Muscle of leg (tissue), 11 donors: ENCODE measurements around the gene FARS2. TPM values are rescaled to one million over a fixed set of nuclear protein-coding genes. Genes with fewer than 3 reads are reported as not detected.
A peak's percentile ranks its signal among the peaks of the same experiment; 100 is the strongest.
"Not testable (repeated sequence)": the region's sequence is repeated elsewhere in the genome, so short reads cannot be mapped to it uniquely, and the experiment has no call there.

Source experiments
- DNase-seq: peaks from one replicate; pipeline ENCODE4 v3.0.0; 2013
- H3K27ac ChIP-seq: one replicate; pipeline ENCODE4 v1.5.1; 2013; ENCODE audit warnings: mild to moderate bottlenecking, low read length, control low read depth
- H3K27me3 ChIP-seq: one replicate; pipeline ENCODE4 v1.6.1; 2013; ENCODE audit warnings: low read length; ENCODE audit not compliant: control insufficient read depth, insufficient read depth
- H3K36me3 ChIP-seq: one replicate; pipeline ENCODE4 v1.6.1; 2013; ENCODE audit warnings: low read length; ENCODE audit not compliant: control insufficient read depth, insufficient read depth
- H3K4me1 ChIP-seq: one replicate; pipeline ENCODE4 v1.6.1; 2013; ENCODE audit warnings: low read length; ENCODE audit not compliant: control insufficient read depth, insufficient read depth
- H3K4me3 ChIP-seq: one replicate; pipeline ENCODE4 v1.5.1; 2013; ENCODE audit warnings: low read length, control low read depth
- H3K9me3 ChIP-seq: replicated peaks from 2 replicates; pipeline ENCODE4 v1.6.1; 2013; ENCODE audit warnings: low read depth, low read length; ENCODE audit not compliant: control insufficient read depth
- WGBS: methylation state at CpG from one replicate; pipeline ENCODE4 v1.1.5; 2013; ENCODE audit warnings: missing lambda C conversion rate; ENCODE audit not compliant: insufficient coverage; 5-methylcytosine and 5-hydroxymethylcytosine counted together
- polyA plus RNA-seq, 8 donors: library from polyadenylated mRNA; unstranded; fragments of 120-200 nt; gene quantifications; one replicate each; pipeline versions ENCODE4 v1.2.1 to v1.2.3, GENCODE V29; 2013; ENCODE audit warnings: inconsistent platforms in 1 of 8, low replicate concordance in 1 of 8; ENCODE audit not compliant: insufficient read length in 8 of 8, insufficient read depth in 1 of 8
- total RNA-seq: library from RNA; stranded (reverse); fragments of 120-200 nt; gene quantifications from one replicate; pipeline ENCODE4 v1.2.4, GENCODE V29; 2013

FARS2 gene
- total and polyA plus RNA-seq, 9 donors, result 9.7 to 16.9 (median 12.4) TPM

- WGBS, result 88% methylated on average over 1 of the region's 1 CpG
- no peak for DNase-seq
- no peaks in the 10 kb centered on the region for H3K36me3 ChIP-seq
- H3K9me3 ChIP-seq, result peaks cover 11% of the 10 kb centered on the region
- H3K27me3 ChIP-seq, result no peaks in the 10 kb centered on the region
- H3K4me3 ChIP-seq, result no peak overlapping the region
- H3K27ac ChIP-seq, result no peak overlapping the region
- H3K4me1 ChIP-seq, result no peaks in the 10 kb centered on the region
Measured at GRCh38 chr6:5550631-5551030, 289.3 kb downstream of the FARS2 start.

GRCh38 chr6:5552243-5552642 is 290.9 kb downstream of the FARS2 start:
- WGBS, result 25% methylated on average over 1 of the region's 2 CpGs
- Histone ChIP-seq H3K27ac (no peak overlapping the region), H3K9me3 (peaks cover 11% of the 10 kb centered on the region), H3K4me3 (no peak overlapping the region), H3K4me1 (no peaks in the 10 kb centered on the region), H3K36me3 (no peaks in the 10 kb centered on the region), H3K27me3 (no peaks in the 10 kb centered on the region)
- peak; percentile 26 for DNase-seq

DNA sequence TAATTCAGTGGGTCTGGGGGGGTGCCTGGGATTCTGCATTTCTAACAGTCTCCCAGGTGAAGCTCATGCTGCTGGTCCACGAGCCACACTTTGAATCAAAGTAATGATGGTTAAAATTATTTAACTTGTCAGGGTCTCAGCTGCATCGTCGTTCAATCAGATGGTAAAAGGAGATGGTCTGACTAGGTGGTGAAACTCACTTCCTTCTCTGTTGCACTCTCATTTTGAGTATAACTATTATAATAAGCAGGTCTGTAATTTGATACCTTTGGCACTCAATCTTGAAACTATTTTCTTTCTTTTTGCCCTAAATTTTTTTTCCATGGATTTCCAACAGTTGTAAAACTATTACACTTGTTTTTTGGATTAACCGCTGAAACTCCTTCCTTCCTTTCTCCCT is 292.5 kb downstream of the FARS2 start:
- no CpG with 5 or more reads among the region's 4 CpGs for WGBS
- no peaks in the 10 kb centered on the region for H3K27me3 ChIP-seq
- H3K4me1 ChIP-seq, result no peaks in the 10 kb centered on the region
- no peaks in the 10 kb centered on the region for H3K36me3 ChIP-seq
- no peak overlapping the region for H3K27ac ChIP-seq
- H3K9me3 ChIP-seq, result peaks cover 11% of the 10 kb centered on the region
- H3K4me3 ChIP-seq, result no peak overlapping the region
- no peak for DNase-seq

- H3K4me1 ChIP-seq, result no peaks in the 10 kb centered on the region
- no peak overlapping the region for H3K27ac ChIP-seq
- H3K4me3 ChIP-seq, result no peak overlapping the region
- H3K36me3 ChIP-seq, result no peaks in the 10 kb centered on the region
- whole genome bisulfite sequencing, result 87% methylated on average over 1 of the region's 1 CpG
- peaks cover 11% of the 10 kb centered on the region for H3K9me3 ChIP-seq
- DNase-seq, result no peak
- H3K27me3 ChIP-seq, result no peaks in the 10 kb centered on the region
Measured at GRCh38 chr6:5554226-5554625, 292.9 kb downstream of the FARS2 start.

DNA sequence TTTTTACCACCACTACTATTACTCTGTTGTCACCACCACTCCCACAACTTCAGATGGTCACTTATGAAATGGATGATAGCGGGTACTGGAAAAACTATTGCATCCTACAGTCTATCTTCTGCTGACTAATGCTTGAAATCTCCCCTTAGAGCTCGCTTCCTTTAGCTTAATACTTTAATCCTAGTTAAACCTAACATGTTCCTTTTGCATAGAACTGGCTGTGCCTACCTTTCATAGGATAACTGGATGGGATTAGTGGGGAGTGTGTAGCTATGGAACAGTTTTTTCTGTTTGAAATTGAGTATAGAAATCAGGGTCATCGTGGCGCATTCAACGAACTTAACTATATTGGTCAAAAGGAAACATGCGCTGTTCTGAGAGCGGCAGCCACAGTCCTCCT is 294.7 kb downstream of the FARS2 start:
- WGBS, result no CpG with 5 or more reads among the region's 7 CpGs
- no peak overlapping the region for H3K27ac ChIP-seq
- no peak for DNase-seq
- no peak overlapping the region for H3K4me3 ChIP-seq
- H3K36me3 ChIP-seq, result no peaks in the 10 kb centered on the region
- peaks cover 1% of the 10 kb centered on the region for H3K9me3 ChIP-seq
- H3K4me1 ChIP-seq, result no peaks in the 10 kb centered on the region
- H3K27me3 ChIP-seq, result no peaks in the 10 kb centered on the region

- Histone ChIP-seq H3K4me3 (no peak overlapping the region), H3K4me1 (no peaks in the 10 kb centered on the region), H3K27me3 (no peaks in the 10 kb centered on the region), H3K9me3 (no peaks in the 10 kb centered on the region), H3K36me3 (no peaks in the 10 kb centered on the region), H3K27ac (no peak overlapping the region)
- WGBS, result no CpG with 5 or more reads among the region's 5 CpGs
- no peak for DNase-seq
Measured at GRCh38 chr6:5557506-5557905, 296.2 kb downstream of the FARS2 start.

- DNase-seq, result no peak
- no peaks in the 10 kb centered on the region for H3K27me3 ChIP-seq
- no peak overlapping the region for H3K4me3 ChIP-seq
- H3K36me3 ChIP-seq, result no peaks in the 10 kb centered on the region
- WGBS, result 100% methylated on average over 1 of the region's 2 CpGs
- H3K9me3 ChIP-seq, result peaks cover 1% of the 10 kb centered on the region
- H3K4me1 ChIP-seq, result no peaks in the 10 kb centered on the region
- H3K27ac ChIP-seq, result no peak overlapping the region
Measured at GRCh38 chr6:5559651-5560050, 298.3 kb downstream of the FARS2 start.

DNA sequence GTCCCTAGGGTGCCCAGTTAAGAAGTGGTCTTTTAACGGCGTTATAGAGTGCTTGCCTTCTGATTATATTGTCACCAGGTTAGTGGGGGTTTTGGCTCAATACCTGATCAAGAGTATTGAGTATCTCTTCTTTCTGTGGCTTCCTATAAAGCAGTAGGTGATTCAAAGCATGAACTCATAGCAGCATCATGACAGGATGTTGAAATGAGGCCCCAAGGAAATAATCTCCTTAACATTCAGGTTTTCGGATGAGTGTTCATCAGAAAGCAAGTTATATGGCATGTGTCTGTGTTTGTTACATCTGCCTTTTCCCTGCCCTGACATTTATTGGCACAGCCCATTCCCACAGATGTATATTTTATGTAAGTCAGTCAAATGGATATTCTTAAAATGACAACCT is 301.0 kb downstream of the FARS2 start:
- DNase-seq, result no peak
- peaks cover 3% of the 10 kb centered on the region for H3K9me3 ChIP-seq
- H3K27me3 ChIP-seq, result no peaks in the 10 kb centered on the region
- no peak overlapping the region for H3K27ac ChIP-seq
- no peaks in the 10 kb centered on the region for H3K36me3 ChIP-seq
- H3K4me1 ChIP-seq, result no peaks in the 10 kb centered on the region
- no CpG with 5 or more reads among the region's 3 CpGs for WGBS
- no peak overlapping the region for H3K4me3 ChIP-seq

GRCh38 chr6:5563086-5563485 is 301.8 kb downstream of the FARS2 start:
- H3K27ac ChIP-seq, result no peak overlapping the region
- no peaks in the 10 kb centered on the region for H3K27me3 ChIP-seq
- H3K9me3 ChIP-seq, result peaks cover 3% of the 10 kb centered on the region
- no peak for DNase-seq
- WGBS, result 60% methylated on average over 1 of the region's 4 CpGs
- no peak overlapping the region for H3K4me3 ChIP-seq
- no peaks in the 10 kb centered on the region for H3K4me1 ChIP-seq
- H3K36me3 ChIP-seq, result no peaks in the 10 kb centered on the region

DNA sequence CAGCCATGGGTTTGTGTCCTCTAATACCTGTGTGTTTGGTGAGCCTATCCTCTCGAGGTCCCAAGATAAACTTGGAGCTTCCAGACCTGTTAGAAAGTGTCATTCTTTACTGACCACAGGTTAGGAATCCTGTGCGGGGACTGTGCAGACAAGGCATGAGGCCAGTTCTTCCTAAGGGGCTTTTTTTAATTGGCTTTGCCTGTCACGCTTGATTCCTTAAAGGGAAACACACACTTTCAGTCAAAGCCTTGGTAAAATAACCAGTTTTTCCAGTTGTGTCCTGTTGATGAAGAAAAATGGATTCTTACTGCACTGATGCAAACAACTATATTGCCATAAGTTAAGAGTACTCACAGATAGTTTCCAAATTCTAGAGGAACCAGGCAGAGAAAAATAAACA is 303.4 kb downstream of the FARS2 start:
- not testable (repeated sequence) for H3K36me3 ChIP-seq, H3K4me3 ChIP-seq, H3K27ac ChIP-seq, H3K27me3 ChIP-seq, H3K9me3 ChIP-seq, DNase-seq, H3K4me1 ChIP-seq
- 0% methylated on average over 1 of the region's 3 CpGs for WGBS

- Histone ChIP-seq H3K36me3 (no peaks in the 10 kb centered on the region), H3K27ac (no peak overlapping the region), H3K4me1 (no peaks in the 10 kb centered on the region), H3K4me3 (no peak overlapping the region), H3K9me3 (peaks cover 3% of the 10 kb centered on the region), H3K27me3 (no peaks in the 10 kb centered on the region)
- no peak for DNase-seq
- 100% methylated on average over 1 of the region's 3 CpGs for WGBS
Measured at GRCh38 chr6:5565971-5566370, 304.7 kb downstream of the FARS2 start.
